ENCODE results near the gene PPP6R1.
"Not testable (repeated sequence)": the region's sequence is repeated elsewhere in the genome, so short reads cannot be mapped to it uniquely, and the experiment has no call there.

PPP6R1 gene

GRCh38 chr19:55241935-55242464 is 16.8 kb downstream of the PPP6R1 start:
- DNase-seq, result no peak

DNA sequence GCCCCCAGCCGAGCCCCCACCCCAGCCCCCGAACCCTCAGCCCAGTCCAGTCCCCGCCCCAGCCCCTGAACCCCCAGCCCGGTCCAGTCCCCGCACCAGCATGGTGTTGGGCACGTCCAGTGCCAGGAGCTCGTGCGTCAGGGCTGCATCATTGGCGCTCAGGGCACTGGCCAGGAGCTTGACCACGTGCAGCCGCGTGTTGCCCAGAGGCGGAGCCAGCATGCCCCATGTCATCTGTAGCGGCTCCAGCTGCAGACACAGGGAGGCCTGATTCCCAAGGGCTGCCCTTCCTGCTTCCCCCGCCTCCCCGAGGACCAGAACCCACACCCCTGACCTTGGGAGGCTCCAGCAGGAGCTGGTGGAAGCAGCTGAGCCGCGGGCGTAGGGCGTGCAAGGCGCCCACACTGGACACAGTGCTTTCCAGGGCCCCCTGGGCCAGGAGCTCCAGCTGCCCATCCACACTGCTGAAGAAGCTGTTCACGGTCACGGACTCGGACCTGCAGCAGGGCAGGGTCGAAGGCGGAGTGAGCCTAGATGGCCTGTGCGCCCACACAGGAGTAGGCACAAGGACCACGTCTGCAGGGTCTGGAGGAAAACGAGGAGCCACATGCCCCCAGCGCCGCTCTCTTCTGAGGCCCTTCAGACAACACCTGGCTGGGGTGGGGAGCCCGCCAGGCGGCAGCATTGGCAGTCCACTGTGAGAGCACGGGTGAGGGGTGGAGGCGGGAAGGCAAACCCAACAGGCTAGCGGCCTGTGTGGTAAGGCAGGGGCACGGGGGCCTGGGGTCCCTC is 17.5 kb downstream of the PPP6R1 start:
- DNase-seq, result no peak

GRCh38 chr19:55240713-55241020 is 18.1 kb downstream of the PPP6R1 start:
- no peak for DNase-seq

DNA sequence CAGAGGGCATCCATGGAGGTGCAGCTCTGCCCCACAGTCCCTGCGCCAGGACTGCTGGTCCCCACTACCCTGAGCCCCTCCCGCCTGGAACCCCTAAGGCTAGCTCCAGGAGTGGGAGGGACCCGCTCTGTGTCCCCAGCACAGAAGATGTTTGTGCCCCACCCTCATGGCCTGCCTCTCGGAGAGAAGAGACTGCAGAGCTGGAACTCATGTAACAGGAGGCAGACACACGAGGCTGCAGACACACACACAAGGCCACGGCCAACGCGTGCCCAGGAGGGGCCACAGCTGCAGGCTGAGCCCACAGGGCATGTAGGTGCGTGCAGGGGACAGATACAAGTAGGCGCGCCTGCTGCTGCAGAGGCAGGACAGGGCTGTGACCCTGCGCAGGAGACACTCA is 19.8 kb downstream of the PPP6R1 start:
- no peak for DNase-seq

- no peak for DNase-seq
These were observed 20.8 kb downstream of the PPP6R1 start for GRCh38 chr19:55238030-55238429.

DNA sequence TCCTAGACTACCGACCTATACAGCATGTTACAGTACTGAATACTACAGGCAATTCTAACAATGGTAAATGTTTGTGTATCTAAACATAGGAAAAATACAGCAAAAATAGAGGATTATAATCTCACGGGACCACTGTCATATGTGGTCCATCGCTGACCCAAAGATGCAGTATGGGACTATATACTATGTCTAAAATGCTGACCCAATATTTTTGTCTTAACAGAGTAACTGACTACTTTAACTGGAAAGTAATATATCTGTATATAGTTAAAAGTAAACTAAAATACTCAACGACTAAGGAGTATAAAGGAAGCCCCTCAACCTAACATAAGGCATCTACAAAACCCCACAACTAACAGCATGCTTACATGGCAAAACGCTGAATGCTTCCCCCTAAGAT is 25.8 kb downstream of the PPP6R1 start:
- DNase-seq, result no peak

- no peak for DNase-seq
These were observed 26.6 kb downstream of the PPP6R1 start for GRCh38 chr19:55232286-55232602.

- DNase-seq, result no peak
These were observed 27.2 kb downstream of the PPP6R1 start for GRCh38 chr19:55231391-55232285.

- no peak for DNase-seq
These were observed 28.0 kb downstream of the PPP6R1 start for GRCh38 chr19:55230780-55231179.

DNA sequence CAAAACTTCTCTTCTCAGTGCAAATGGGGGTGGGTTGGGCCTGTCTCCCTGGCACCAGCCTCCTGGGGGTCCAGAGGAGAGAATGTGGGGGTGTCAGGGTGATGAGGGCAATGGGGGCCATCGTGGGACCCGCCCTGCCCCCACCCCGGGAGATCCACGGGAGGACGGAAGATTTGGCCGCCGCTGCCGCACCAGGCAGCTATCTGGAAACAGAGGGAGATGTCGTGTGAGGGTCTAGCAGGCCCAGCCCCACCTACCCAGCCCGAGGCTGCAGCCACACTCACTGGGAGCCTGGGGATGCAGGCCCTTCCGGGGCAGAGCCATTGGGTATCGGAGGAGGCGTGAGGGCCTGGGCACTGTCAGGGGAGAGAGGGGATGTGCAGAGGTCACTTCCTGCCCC is 28.5 kb downstream of the PPP6R1 start:
- no peak for DNase-seq

- DNase-seq, result no peak
These were observed 29.0 kb downstream of the PPP6R1 start for GRCh38 chr19:55229789-55230182.

GRCh38 chr19:55229145-55229788 is 29.6 kb downstream of the PPP6R1 start:
- no peak for DNase-seq

DNA sequence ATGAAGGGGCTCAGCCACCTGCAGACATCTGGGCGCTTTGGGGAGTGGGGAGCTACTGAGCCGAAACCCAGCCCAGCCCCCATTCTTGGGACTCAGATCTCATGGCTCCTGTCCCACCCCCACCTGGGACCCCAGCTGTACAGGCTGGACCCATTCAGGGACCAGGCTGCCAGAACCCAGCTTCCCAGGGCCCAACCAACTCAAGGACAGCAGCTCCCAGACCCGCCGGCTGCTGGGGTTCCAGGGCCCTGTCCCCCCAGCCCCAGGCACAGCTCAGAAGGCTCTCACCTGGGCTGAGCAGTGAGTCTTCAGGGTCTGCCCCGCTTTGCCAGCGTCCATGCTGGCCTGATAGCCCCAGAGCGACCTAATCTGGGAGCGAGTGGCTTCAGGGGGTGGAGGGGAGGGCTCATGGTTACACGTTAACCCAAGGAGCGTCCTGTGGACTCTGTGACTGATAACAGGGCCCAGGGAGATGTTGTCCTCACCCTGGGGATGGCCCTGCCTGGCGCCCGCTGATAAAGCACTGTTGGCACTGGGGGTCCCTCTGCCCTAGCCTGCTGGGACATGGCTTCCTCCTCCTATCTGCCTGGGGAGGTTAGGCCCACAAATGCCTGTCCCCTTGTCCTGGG is 30.3 kb downstream of the PPP6R1 start, which contains the start of gene TMEM86B:
TSS of gene TMEM86B (minus strand) at position 361 of the 629 bp plus-strand sequence. CDS start at position 339, 22 bp downstream.
- no peak for DNase-seq

- no peak for DNase-seq
These were observed 30.8 kb downstream of the PPP6R1 start for GRCh38 chr19:55228015-55228391.

- DNase-seq, result no peak
These were observed 31.4 kb downstream of the PPP6R1 start for GRCh38 chr19:55227241-55228014.

- DNase-seq, result no peak
These were observed 32.0 kb downstream of the PPP6R1 start for GRCh38 chr19:55226788-55227187.

GRCh38 chr19:55226273-55226672 is 32.5 kb downstream of the PPP6R1 start:
- DNase-seq, result no peak

DNA sequence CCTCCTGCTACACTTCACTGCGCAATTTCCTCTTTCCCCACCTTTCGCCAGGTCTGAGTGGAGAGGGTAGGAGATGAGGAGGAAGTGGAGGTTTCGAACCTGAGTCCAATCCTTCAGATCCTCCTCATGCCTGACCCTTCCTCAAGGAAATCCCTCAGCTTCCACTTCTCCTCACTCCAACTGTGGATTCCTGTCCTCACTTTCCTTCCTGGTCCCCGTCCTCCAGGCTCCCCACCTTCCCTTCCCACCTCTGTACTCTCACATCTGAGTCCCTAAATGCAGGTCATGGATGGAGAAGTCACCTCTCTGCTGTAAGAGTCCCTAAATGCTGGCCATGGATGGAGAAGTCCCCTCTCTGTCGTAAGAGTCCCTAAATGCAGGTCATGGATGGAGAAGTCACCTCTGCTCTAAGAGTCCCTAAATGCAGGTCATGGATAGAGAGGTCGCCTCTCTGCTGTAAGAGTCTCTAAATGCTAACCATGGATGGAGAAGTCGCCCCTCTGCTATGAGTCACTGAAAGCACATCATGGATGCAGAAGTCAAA is 33.3 kb downstream of the PPP6R1 start:
- no peak for DNase-seq

- not testable (repeated sequence) for DNase-seq
These were observed 34.0 kb downstream of the PPP6R1 start for GRCh38 chr19:55224679-55225414.

- no peak for DNase-seq
These were observed 34.7 kb downstream of the PPP6R1 start for GRCh38 chr19:55224038-55224665.

All from CD4-positive, alpha-beta T cell treated with Interleukin-6 for 4 hours (primary cell).